OCI-LY7 (cell line): ENCODE results near the gene DENND2D. TPM values are rescaled to one million over a fixed set of nuclear protein-coding genes. Genes with fewer than 3 reads are reported as not detected.

Source experiments
- BruUV-seq: library from RNA; stranded (reverse); fragments of 400-500 nt; replicated peaks from 2 replicates; lab custom pipeline; 2021; lab: Mats Ljungman, UMichigan
- CTCF ChIA-PET: fragments of 300-600 bp; sonication (Branson Sonifier 250); formaldehyde crosslinking; loops from one replicate; lab custom pipeline; 2022; ENCODE audit warnings: antibody characterized with exemption; ENCODE audit not compliant: unreplicated experiment; lab: Charles Lee
- POLR2A ChIA-PET: fragments of 300-600 bp; sonication (Branson Sonifier 250); formaldehyde crosslinking; loops from one replicate; lab custom pipeline; 2022; ENCODE audit warnings: antibody characterized with exemption; lab: Charles Lee
- DNase-seq: peaks from one replicate; pipeline ENCODE4 v3.0.0-alpha.2; 2015; ENCODE audit warnings: low spot score
- H2AFZ ChIP-seq: fragments of 200-600 bp; sonication (generic), shearing (Covaris generic); 2 replicates; pipeline ENCODE4 v1.6.1; 2014; ENCODE audit warnings: mild to moderate bottlenecking, antibody characterized with exemption, low read length, moderate library complexity
- H3K27ac ChIP-seq: fragments of 200-600 bp; sonication (generic); 2 replicates; pipeline ENCODE4 v1.5.1; 2014; ENCODE audit warnings: mixed run types, low read depth, mild to moderate bottlenecking, moderate library complexity, low read length, inconsistent platforms; ENCODE audit not compliant: poor library complexity, severe bottlenecking
- H3K36me3 ChIP-seq: fragments of 200-600 bp; sonication (generic); 2 replicates; pipeline ENCODE4 v1.6.1; 2014; ENCODE audit warnings: mild to moderate bottlenecking, antibody characterized with exemption, low read length, moderate library complexity, mixed read lengths; ENCODE audit not compliant: insufficient read depth
- H3K4me1 ChIP-seq: fragments of 200-600 bp; sonication (generic); 2 replicates; pipeline ENCODE4 v1.5.1; 2014; ENCODE audit warnings: mild to moderate bottlenecking, low read length; ENCODE audit not compliant: insufficient read depth, poor library complexity, severe bottlenecking
- H3K4me2 ChIP-seq: fragments of 200-600 bp; sonication (generic); 2 replicates; pipeline ENCODE4 v1.6.1; 2014; ENCODE audit warnings: mild to moderate bottlenecking, low read length
- H3K4me3 ChIP-seq: fragments of 200-600 bp; sonication (generic); 2 replicates; pipeline ENCODE4 v1.5.1; 2014; ENCODE audit warnings: mild to moderate bottlenecking, low read depth, low read length; ENCODE audit not compliant: poor library complexity, severe bottlenecking
- H3K79me2 ChIP-seq: fragments of 200-600 bp; sonication (generic); 2 replicates; pipeline ENCODE4 v1.6.1; 2016; ENCODE audit warnings: low read depth, mild to moderate bottlenecking, low read length, moderate library complexity, mixed read lengths; ENCODE audit not compliant: insufficient read depth
- H3K9me2 ChIP-seq: fragments of 200-600 bp; sonication (generic); 2 replicates; pipeline ENCODE4 v1.6.1; 2016; ENCODE audit warnings: mild to moderate bottlenecking, low read length, mixed read lengths; ENCODE audit not compliant: insufficient read depth
- H3K9me3 ChIP-seq: fragments of 200-600 bp; sonication (generic); 2 replicates; pipeline ENCODE4 v1.6.1; 2014; ENCODE audit warnings: mild to moderate bottlenecking, mixed run types, low read length, mixed read lengths
- H4K20me1 ChIP-seq: fragments of 200-600 bp; sonication (generic); 2 replicates; pipeline ENCODE4 v1.6.1; 2014; ENCODE audit warnings: mild to moderate bottlenecking, antibody characterized with exemption, low read length, moderate library complexity, mixed read lengths; ENCODE audit not compliant: insufficient read depth
- EZH2phosphoT487 ChIP-seq: fragments of 200-600 bp; sonication (generic); IDR thresholded peaks from 2 replicates; pipeline ENCODE4 v1.6.1; 2018; ENCODE audit warnings: low read depth, borderline replicate concordance, mild to moderate bottlenecking, mixed run types, antibody characterized with exemption, low read length, moderate library complexity, mixed read lengths
- intact Hi-C: fragments of 100-400 bp; cut with micrococcal nuclease; formaldehyde crosslinking; loops from one replicate; pipeline ENCODE4 v1.10.0; 2022; ENCODE audit not compliant: unreplicated experiment
- total RNA-seq, 2 experiments: library from RNA; depleted of rRNA in 1 of 2; stranded (reverse); fragments of >200 nt in 1 of 2; shearing (Covaris generic) in 1 of 2; gene quantifications; 2 replicates each; pipeline ENCODE4 v1.2.3, GENCODE V29; 2014 to 2022
- TF ChIP-seq, protein P1 (sequence below): fragments of 200-600 bp; sonication (generic); conservative IDR thresholded peaks from 2 replicates; pipeline ENCODE4 v1.5.1; 2014; ENCODE audit warnings: mild to moderate bottlenecking, antibody characterized with exemption, low read length, moderate library complexity, mixed read lengths

DENND2D gene
- total RNA-seq, 2 experiments from 2014 or later = 9.8 to 39.9 TPM

DNA sequence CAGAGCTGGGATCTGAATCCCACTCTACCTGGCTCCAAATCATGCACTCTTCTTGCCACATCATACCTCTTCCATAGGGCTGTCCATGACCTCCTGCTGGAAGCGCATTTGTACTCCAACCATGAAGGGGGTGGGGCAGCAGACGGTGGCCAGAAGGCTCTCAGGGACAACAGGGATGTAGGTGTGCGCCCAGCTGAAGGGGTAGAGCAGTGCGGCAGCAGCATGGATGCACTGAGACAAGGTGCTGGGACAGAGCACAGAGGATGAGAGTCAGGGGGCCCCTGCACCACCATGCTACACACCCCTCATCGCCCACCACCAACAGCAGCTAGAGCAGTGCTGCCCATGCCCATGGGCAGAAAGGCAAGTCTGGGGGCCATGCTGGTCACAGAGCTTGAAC is 8.4 kb downstream of the DENND2D start:
- H3K4me2 ChIP-seq = no peak overlapping the region
- no peaks in the 10 kb centered on the region for H3K9me3 ChIP-seq
- no TSS peak for BruUV-seq
- TF ChIP-seq, protein P1, sequence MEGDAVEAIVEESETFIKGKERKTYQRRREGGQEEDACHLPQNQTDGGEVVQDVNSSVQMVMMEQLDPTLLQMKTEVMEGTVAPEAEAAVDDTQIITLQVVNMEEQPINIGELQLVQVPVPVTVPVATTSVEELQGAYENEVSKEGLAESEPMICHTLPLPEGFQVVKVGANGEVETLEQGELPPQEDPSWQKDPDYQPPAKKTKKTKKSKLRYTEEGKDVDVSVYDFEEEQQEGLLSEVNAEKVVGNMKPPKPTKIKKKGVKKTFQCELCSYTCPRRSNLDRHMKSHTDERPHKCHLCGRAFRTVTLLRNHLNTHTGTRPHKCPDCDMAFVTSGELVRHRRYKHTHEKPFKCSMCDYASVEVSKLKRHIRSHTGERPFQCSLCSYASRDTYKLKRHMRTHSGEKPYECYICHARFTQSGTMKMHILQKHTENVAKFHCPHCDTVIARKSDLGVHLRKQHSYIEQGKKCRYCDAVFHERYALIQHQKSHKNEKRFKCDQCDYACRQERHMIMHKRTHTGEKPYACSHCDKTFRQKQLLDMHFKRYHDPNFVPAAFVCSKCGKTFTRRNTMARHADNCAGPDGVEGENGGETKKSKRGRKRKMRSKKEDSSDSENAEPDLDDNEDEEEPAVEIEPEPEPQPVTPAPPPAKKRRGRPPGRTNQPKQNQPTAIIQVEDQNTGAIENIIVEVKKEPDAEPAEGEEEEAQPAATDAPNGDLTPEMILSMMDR = no peak
- no peak for TF ChIP-seq EZH2phosphoT487
- H2AFZ ChIP-seq = no peak overlapping the region
- no peak overlapping the region for H3K4me3 ChIP-seq
- no peaks in the 10 kb centered on the region for H3K79me2 ChIP-seq
- peaks cover 18% of the 10 kb centered on the region for H3K4me1 ChIP-seq
- CTCF ChIA-PET = no interaction called here
- no peak overlapping the region for H3K27ac ChIP-seq
- no peaks in the 10 kb centered on the region for H4K20me1 ChIP-seq
- peaks cover 70% of the 10 kb centered on the region for H3K36me3 ChIP-seq
- H3K9me2 ChIP-seq = no peaks in the 10 kb centered on the region
- POLR2A ChIA-PET = interaction anchor here (0.7 to 1.7 kb wide), 6 partner anchors 9 to 31 kb away, joined by 3 to 5 read pairs (median 4); no protein-coding TSS in a partner anchor
- intact Hi-C loops = no loop called here
- no peak for DNase-seq

DNA sequence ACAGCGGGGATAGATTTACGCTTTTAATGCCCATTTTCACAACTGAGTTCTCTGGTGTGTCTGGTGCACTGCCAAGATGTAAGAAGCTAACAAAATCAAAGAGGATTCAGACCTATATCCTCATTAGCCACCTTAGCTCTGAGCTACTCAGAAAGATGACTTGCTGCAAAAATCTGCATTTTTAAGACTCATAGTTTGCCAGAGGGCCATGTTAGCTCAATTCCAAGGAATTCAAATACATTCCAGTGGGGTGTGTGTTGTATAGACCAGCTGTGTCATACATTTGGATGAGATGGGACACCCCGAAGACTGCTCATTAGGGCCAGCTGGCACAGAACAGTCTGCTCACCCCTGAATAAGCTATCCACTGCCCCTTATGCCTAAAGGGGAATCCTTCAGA is 8.9 kb downstream of the DENND2D start:
- CTCF ChIA-PET = no interaction called here
- no peak for DNase-seq
- Histone ChIP-seq H3K36me3 (peaks cover 76% of the 10 kb centered on the region), H2AFZ (no peak overlapping the region), H4K20me1 (no peaks in the 10 kb centered on the region), H3K4me1 (peaks cover 18% of the 10 kb centered on the region), H3K4me3 (no peak overlapping the region), H3K4me2 (no peak overlapping the region), H3K27ac (no peak overlapping the region), H3K79me2 (no peaks in the 10 kb centered on the region), H3K9me3 (no peaks in the 10 kb centered on the region), H3K9me2 (no peaks in the 10 kb centered on the region)
- TF ChIP-seq, protein P1 = no peak
- no peak for TF ChIP-seq EZH2phosphoT487
- BruUV-seq = no TSS peak
- POLR2A ChIA-PET = interaction anchor here (0.7 to 1.7 kb wide), 5 partner anchors 9 to 30 kb away, joined by 3 to 5 read pairs (median 5); no protein-coding TSS in a partner anchor
- intact Hi-C loops = no loop called here

DNA sequence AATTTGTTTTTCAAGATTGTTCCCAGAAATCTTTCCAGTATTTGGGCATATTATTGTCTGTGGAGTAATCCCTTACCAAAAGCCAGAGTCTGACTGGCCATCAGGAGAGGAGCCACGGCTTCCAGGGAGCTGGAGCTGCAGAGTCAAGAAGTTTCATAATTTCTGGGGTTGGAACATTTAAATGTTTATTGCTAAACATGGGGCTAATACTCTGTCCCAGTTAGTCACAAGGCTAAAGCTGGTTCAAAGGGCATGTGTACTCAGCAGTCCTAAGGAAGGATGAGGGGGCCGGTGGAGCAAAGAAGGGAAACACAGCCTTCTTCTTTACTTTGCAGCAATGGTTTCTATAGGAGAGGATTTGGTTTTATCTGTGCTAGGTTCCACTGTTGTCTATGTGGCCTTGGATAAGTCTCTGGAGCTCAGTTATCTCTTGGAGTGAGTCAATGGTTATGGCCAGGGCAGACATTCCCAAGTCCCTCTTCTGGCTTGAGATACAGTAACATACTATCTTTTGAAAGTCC is 9.5 kb downstream of the DENND2D start:
- H3K79me2 ChIP-seq = no peaks in the 10 kb centered on the region
- no peaks in the 10 kb centered on the region for H4K20me1 ChIP-seq
- H3K4me3 ChIP-seq = no peak overlapping the region
- H3K4me1 ChIP-seq = peaks cover 18% of the 10 kb centered on the region
- H3K9me3 ChIP-seq = no peaks in the 10 kb centered on the region
- BruUV-seq = no TSS peak
- H2AFZ ChIP-seq = no peak overlapping the region
- CTCF ChIA-PET = no interaction called here
- no peak overlapping the region for H3K27ac ChIP-seq
- H3K9me2 ChIP-seq = no peaks in the 10 kb centered on the region
- no peak for TF ChIP-seq EZH2phosphoT487
- TF ChIP-seq, protein P1 = no peak
- H3K4me2 ChIP-seq = no peak overlapping the region
- intact Hi-C loops = no loop called here
- POLR2A ChIA-PET = interaction anchor here (1.1 to 1.2 kb wide), 3 partner anchors 8 to 26 kb away, joined by 4 to 5 read pairs (median 5); no protein-coding TSS in a partner anchor
- H3K36me3 ChIP-seq = peaks cover 76% of the 10 kb centered on the region
- DNase-seq = no peak
